ENCODE measurements around the gene EPB41L1.

Gene EPB41L1

DNA sequence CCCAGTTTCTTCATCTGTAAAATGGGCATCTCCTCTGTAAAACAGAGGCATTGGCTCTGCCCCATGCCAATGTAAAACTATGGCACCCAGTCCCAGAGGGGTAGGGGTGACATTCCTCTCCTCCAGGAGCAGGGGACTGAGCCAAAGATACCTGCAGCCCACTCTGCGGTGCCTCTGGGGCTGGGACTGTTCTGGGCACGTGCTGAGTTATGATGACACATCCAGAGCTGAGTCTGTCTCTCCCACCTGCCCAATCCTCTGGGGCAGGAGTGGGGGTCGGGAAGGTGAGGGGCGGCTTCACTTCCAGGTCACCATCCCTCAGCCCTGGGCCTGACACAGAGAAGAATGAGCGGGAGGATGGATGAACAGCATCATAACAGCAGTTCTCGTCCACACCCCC is 111.6 kb downstream of the EPB41L1 start:
- DNase-seq, result no peak

DNA sequence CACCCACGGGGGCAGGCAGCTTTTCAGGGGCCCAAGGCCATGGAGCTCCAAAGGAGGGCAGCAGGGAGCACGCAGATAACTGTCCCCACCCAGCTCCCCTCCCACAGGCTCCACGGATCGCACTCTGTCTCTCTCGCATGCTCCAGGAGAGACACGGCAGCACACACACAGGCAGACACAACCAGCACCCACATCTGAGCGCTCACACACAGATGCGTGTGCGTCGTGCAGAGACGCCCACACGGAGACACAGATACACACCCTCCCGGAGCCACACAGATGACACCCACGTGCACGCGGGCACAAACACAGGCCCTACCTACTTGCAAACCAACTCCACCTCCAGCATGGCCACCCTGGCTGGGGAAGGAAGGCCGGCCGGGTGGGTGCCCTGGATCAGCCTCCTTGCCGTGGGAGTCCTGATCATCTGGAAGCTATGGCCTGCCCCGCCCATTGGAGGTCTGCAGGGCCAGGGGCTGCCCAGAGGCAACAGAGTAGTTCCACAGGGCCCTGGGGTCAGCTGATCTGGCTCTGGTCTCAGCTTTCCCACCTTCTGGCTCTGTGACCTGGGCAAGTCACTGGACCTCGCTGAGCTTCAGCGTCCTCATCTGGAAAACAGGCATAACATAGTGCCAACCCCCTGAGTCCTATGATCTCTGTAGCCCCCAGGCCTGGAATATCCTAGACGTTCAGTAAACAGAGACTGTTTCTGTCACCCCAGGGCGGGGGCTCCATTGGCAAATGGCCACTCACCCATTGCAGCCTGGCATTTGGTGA is 113.3 kb downstream of the EPB41L1 start:
- no peak for DNase-seq

DNA sequence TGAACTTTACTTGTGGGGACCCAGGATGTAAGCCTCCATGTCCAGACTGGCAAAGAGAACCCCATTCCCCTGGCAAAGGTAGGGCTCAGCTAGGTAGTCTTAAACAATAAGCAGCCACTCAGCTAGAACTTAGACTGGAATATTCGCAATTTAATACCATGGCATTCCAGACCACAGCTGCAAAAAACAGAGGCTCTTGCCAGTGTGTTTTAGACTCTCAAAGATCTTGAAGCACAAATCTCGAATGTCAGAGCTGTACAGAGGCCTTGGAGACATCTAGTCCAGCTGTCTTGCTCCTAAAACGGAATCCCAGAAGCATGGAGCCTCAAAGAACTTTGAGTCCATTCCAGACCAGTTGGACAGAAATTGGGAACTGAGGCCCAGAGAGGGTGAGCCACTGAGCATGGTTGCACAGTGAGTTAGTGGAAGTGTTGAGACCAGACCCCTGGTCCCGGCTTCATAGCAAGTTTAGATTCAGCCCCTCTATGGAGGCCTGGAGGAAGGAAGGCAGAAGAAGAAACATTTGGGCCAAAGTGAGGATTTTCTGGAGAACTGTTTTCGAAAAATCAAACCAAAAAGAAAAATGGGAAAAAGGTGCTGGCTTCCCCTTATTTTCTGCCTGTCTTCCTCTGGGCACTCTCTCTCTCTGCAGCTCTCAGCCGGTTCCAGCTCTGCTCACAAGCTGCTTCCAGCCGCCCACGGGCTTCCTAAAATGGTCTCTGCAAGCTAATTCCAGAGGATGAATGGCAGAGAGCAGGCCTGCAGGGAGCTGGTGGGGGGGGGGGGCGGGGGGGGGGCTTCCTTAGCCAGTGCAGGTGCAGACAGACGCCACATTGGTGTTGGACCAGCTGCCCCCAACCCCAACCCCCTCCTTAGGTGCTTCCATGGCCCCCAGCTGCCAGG is 114.2 kb downstream of the EPB41L1 start:
- DNase-seq, result no peak

DNA sequence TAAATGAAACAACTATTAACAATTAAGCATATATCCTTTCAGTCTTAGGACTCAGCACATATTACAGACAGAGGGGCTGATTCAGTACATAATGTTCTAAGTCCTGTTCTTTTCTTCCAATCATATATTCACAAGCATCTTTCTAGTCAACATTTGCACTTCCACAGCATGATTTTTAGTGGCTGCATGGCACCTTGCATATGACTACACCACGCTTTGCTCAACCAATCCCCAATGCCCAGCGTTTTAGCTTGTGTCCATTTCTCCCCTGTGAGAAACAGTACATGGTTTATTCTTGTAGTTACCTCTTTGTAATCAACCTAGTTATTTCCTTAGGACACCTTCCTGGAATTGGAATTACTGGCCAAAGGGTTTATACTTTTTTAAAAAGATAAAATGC is 115.0 kb downstream of the EPB41L1 start:
- DNase-seq, result no peak

DNA sequence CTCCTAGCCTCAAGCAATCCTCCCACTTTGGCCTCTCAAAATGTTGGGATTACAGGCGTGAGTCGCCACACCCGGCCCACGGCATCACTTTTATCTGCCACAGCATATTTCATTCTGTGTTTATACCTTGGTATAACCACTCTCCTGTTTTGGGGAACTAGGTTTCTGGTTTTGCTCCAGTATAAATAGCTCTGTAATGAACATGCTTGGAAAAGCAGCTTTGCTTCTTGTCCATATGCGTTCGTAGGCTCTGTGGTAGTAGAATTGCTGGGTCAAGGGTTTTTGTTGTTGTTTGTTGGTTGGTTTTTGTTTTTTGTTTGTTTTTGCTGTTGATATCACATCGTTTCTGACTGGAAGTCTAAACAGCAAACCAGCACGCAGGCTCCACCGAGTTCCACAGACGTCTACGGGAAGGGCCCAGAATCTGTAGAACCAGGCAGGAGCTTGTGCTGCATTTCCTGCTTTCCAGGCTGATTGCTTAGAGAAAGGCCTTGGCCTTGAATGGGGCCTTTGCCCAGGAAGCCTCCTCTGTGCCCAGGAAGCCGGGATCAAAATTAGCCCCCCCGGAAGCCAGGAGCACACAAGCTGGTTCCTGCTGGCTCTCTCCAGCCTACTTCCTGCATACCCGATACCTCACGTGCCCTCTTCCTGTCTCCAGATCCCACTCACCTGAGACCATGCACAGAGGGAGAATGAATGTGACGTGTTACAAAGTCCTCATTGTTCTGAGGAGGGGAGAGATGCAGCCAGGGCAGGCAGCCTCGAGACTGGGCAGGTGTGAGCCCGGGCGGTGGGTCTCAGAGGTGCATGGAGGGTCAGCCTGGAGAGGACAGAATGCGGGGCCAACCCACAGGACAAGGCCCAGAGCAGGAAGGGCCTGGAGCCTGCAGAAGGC is 116.5 kb downstream of the EPB41L1 start:
- no peak for DNase-seq

DNA sequence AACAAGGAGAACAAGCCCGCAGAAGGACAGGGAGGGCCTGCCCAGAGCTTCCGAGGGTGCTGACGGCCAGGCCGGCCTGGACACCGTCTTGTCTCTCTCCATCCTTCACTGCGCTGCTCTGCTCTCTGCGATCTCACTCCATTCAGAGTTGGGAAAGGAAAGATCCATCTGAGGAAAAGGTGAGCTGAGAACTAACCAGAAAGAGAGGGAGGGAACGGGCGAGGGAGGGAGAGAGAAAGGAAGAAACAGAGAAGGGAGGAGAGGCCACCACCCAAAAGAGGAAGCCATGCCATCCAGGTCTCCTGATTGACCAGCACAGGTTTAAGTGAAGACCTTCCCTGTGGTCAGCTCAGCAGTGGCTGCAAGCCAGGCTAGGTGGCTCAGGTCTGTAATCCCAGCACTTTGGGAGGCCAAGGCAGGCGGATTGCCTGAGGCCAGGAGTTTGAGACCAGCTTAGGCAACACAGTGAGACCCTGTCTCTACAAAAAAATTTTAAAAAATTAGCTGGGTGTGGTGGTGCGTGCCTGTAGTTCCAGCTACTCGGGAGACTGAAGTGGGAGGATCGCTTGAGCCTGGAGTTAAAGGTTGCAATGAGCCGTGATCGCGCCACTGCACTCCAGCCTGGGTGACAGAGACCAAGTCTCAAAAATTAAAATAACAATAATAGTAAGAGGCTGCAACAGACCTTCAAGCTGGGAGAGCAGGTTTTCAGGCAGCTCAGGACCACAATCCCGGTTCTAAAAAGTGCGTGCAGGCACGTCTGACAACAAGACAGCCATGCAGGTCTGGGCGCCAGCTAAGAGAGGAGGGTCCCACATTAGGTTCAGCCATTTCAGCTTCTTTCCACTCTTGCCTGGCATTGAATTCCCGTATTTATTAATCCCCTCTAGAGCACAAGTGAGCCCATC is 117.4 kb downstream of the EPB41L1 start:
- DNase-seq, result no peak

DNA sequence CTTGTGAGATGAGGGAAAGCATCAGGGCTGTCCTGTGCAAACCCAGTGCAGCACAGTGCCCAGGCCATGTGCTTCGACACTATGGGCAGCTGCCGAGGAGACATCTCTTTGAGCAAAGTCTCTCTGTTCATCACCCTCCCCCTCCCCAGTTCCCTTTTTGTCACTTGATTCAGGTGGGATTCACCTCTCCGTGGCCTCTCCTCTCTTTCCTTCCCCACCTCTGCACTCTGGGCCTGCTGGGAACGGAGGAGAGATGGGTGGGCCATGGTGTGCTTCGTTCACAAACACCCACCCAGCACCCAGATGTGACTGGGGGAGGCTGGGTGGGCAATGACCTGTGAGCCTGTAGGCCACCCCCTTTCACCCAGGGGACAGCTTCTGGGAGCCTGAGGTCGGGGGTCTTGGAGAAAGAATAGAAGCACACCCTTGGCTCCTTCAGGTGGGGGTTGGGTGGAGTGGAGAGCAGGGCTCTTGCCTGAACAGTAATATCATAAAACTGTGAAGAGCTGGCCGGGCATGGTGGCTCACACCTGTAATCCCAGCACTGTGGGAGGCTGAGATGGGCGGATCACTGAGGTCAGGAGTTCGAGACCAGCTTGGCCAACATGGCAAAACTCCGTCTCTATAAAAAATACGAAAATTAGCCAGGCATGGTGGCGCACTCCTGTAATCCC is 118.1 kb downstream of the EPB41L1 start:
- DNase-seq, result no peak

DNA sequence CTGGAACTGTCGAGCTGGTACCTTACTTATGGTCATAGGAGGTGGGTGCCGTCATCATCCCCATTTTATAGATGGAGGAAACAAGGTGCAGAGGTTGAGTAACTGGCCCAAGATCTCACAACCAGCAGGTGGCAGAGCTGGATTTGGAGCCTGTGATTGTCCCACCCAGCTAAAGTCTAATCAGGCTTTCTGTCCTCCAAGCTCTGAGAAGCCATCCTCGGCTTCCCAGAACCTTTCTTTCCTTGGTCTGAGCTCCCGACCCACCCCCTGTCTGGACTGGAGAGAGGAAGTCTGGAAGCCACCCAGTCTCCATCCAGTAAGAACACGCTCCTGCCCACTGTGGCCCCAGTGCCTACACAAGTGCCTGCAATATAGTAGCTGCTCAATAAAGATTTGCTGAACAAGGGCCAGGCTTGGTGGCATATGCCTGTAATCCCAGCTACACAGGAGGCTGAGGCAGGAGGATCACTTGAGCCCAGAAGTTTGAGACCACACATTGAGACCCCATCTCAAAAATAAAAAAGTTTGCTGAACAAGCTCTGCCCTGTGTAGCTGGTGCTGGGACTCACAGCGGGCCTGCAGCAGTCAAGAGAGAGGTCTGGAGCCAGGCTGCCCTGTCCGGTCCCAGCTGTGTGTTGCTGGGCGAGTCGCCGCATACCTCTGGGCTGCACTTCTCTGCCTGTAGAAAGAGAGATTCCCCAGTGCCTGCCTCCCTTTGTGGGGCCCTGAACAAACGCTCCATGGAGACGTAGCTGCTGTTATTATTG is 119.1 kb downstream of the EPB41L1 start:
- no peak for DNase-seq

DNA sequence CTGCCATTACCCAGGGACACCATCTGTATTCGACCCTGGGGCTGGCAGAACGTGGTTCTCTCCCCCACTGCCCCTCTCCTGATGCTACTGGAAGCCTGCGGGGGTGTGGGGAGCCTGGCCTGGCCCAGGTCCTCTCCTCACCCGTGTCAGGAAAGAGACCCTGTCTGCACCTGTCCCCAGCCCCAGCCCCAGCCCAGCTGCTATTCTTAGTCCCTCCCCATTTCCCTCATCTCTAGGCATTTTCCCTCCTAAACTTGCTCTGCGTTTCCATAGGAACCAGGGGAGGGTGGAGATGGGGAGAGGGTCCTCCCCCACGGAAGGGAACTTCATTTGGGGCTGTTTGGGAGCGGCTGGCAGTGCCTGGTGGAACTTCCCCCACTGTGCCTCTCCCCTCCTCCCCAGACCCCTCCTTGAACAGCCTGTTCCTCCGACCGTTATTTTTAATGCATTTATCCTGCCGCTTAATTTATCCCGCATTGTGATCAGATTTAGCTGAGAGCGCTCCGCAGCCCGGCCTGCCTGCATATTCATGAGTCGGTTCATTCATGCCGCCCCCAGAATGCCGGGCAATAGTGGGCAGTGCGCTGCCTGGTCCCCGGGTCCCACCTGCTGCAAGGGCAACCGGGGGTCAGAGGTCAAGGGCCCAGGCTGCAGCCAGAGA is 119.8 kb downstream of the EPB41L1 start:
- DNase-seq, result no peak

DNA sequence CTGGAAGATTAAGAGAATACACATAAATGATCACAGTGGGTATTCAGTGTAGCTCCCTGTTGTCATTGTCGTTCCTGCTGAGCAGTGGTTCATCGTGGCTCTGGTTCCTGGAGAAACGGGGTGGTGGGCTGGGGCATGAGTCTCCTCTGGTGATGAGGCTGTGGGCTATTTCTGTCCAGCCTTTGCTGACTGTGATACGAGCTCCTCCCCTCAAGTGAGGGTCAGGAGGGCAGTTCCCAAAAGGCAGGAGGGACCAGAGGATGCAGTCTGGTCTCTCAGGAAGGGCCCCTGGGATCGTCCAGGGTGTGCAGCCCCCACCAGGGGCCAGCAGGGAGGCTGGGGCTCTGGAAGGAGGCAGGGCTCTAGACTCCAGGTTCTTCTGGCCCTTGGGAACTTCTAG is 120.5 kb downstream of the EPB41L1 start:
- DNase-seq, result no peak

DNA sequence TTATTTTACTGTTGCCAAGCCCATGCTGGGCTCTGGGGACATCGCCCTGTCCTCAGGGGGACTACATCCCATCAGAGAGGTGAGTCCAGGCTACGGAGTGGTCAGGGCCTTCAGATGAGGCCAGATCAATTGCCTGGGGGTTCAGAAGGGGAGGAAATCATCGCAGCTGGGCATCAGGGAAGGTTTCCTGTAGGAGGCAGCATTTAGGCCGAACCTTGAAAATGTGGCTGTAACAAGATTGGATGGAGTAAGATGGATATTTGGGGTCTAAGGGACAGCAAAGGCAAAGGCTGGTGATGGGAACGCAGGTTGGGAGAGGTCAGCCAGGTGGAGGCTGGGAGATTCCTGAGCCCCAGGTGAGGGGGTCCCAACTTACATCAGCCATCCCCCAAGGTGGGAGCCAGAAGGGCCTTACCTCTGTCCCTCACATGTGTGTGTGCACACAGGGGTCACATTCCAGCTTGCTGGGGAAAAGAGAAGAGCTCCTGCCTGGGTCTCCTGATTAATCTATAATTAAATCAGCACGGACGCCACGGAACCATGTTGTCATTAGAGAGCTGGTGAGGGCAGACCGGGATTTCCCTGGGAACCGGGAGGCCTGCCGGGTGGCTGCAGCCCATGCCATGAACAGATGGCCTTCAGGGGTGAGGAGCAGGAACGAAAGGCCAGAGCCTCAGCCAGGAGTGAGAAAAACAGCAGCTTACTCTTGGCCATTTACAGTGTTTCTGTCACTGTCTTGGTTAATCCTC is 121.1 kb downstream of the EPB41L1 start:
- no peak for DNase-seq

DNA sequence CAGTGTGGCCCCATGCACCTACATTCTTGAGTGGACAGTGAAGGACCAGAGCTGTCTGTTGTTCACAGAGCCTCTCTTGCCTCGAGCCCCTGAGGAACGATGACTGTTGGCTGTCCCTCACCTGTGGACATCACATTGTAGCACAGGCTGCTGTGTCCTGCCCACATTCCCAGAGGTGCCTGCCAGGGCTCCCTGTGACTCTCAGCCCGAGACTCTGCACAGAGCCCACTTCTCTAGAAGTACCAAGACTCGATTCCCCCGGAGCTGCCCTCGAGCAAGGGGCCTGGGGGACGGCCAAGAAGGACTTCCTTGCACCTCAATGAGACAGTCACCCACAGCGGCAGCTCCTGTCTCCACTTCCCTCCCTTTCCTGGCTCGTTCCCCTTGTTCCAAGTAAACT is 123.0 kb downstream of the EPB41L1 start:
- DNase-seq, result no peak

DNA sequence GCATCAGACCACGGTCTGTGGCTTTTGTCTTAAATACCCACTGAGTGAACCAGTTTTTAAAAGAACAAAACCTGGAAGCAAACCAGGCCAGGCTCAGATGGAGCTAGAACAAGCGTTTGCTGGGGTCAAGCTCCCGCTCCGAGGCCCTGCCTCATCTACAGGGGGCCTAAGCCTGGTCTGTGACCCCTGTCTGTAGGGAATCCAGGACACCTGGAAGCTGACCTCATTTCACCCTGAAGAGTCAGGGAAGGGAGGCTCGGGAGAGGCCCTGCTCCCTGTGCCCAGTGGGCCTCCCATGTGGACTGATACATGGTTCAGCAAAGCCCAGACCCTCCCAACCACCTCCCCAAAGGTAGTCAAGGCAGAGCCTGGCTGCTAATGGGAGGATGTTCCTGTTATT is 124.8 kb downstream of the EPB41L1 start:
- DNase-seq, result no peak

DNA sequence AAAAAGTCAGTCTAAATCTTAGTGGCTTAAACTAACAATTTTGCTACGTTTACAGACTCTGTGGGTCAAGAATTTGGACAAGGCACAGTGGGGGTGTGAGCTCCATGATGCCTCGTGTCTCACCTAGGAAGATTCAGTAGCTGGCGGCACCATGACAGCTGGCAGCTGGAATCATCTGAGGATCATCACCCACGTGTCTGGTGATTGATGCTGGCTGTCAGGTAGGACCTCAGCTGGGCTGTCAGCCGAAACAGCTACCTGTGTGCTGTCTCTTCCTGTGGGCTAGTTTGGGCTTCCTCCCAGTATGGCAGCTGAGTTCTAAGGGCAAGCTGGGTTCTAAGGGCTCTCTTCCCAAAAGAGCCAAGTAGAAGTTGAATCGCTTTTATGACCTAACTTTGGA is 125.2 kb downstream of the EPB41L1 start:
- DNase-seq, result no peak

DNA sequence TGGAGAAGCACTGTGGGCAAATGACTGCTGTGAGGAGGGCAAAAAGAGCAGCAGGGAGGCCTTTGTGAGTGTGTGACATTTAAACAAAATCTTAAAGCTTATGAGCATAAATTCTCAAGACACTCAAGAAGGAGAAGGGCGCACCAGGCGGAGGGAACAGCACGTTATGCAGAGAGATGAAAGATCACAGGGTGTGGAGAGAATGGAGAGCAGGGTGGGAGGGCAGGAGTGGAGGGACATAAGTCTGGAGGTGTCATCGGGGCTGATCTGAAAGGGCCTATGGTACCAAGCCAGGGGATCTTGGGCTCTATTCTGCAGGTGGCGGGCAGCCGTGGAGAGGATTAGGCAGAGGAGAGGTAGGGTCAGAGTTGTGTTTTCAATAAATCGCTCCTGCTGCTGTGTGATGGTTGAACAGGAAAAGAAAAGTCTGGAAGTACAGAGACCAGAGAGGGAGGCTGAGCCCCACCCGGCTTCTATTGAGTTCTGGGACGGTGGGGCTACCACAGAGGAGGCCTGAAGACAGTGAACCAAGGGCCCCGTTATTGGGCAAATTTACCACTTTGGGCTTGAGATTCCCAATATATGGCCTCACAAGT is 127.3 kb downstream of the EPB41L1 start:
- DNase-seq, result no peak
